ENCODE measurements around the gene PPP1R26.

The PPP1R26 gene

GRCh38 chr9:135520916-135521607 is 41.5 kb downstream of the PPP1R26 start, which contains the start of gene LCN1:
TSS of gene LCN1 (plus strand) at chr9:135521440. CDS start at chr9:135521498, 58 bp downstream.
- H3K27ac ChIP-seq: no peak within 1 kb of the TSS

GRCh38 chr9:135521608-135522095 is 42.1 kb downstream of the PPP1R26 start:
- no peak overlapping the region for H3K27ac ChIP-seq
- peaks cover 0 to 57% of the 10 kb centered on the region in 2 donors for H3K27me3 ChIP-seq
- DNase-seq: peak in 1 of 2 donors; percentile 47
- no peaks in the 10 kb centered on the region for H3K4me1 ChIP-seq
- H3K36me3 ChIP-seq: no peaks in the 10 kb centered on the region
- H3K9me3 ChIP-seq: no peaks in the 10 kb centered on the region
- intact Hi-C loops (cut with DNase I; ENCODE audit: low total_unique reads): no loop called here
- H3K4me3 ChIP-seq: no peak overlapping the region
- no peak for TF ChIP-seq CTCF (IDR thresholded peaks at IDR 0.05)

More at GRCh38 chr9:135520916-135521607, 41.5 kb downstream of the PPP1R26 start, which contains the start of gene LCN1:
- no peak within 1 kb of the TSS for H3K4me3 ChIP-seq
- H3K36me3 ChIP-seq: no peaks in the 10 kb centered on the region
- peak in 1 of 2 donors; percentile 60 for DNase-seq
- TF ChIP-seq CTCF (IDR thresholded peaks at IDR 0.05): no peak
- intact Hi-C loops (cut with DNase I; ENCODE audit: low total_unique reads): no loop called here
- no peaks in the 10 kb centered on the region for H3K9me3 ChIP-seq
- peaks cover 0 to 51% of the 10 kb centered on the region in 2 donors for H3K27me3 ChIP-seq
- no peaks in the 10 kb centered on the region for H3K4me1 ChIP-seq

- Histone ChIP-seq H3K9me3 (no peaks in the 10 kb centered on the region), H3K4me1 (no peaks in the 10 kb centered on the region), H3K27ac (no peak overlapping the region), H3K4me3 (no peak overlapping the region), H3K36me3 (no peaks in the 10 kb centered on the region), H3K27me3 (peaks cover 0 to 61% of the 10 kb centered on the region in 2 donors)
- intact Hi-C loops (cut with DNase I; ENCODE audit: low total_unique reads): no loop called here
- no peak for TF ChIP-seq CTCF (IDR thresholded peaks at IDR 0.05)
- DNase-seq: peak in 1 of 2 donors; percentile 52
Measured at GRCh38 chr9:135522137-135522877, 42.7 kb downstream of the PPP1R26 start.

GRCh38 chr9:135522931-135523330 is 43.3 kb downstream of the PPP1R26 start:
- DNase-seq: peak in 1 of 2 donors; percentile 53
- Histone ChIP-seq H3K27ac (no peak overlapping the region), H3K9me3 (no peaks in the 10 kb centered on the region), H3K4me1 (no peaks in the 10 kb centered on the region), H3K36me3 (no peaks in the 10 kb centered on the region), H3K4me3 (no peak overlapping the region), H3K27me3 (peaks cover 0 to 61% of the 10 kb centered on the region in 2 donors)
- intact Hi-C loops (cut with DNase I; ENCODE audit: low total_unique reads): no loop called here
- TF ChIP-seq CTCF (IDR thresholded peaks at IDR 0.05): no peak

- DNase-seq: peak in 1 of 2 donors; percentile 44
- peaks cover 0 to 61% of the 10 kb centered on the region in 2 donors for H3K27me3 ChIP-seq
- H3K4me3 ChIP-seq: no peak overlapping the region
- H3K9me3 ChIP-seq: no peaks in the 10 kb centered on the region
- H3K27ac ChIP-seq: no peak overlapping the region
- intact Hi-C loops (cut with DNase I; ENCODE audit: low total_unique reads): no loop called here
- H3K36me3 ChIP-seq: no peaks in the 10 kb centered on the region
- no peak for TF ChIP-seq CTCF (IDR thresholded peaks at IDR 0.05)
- H3K4me1 ChIP-seq: no peaks in the 10 kb centered on the region
Measured at GRCh38 chr9:135523521-135524129, 44.0 kb downstream of the PPP1R26 start.
